Occipital lobe (tissue), 2 donors: Measurements from ENCODE around the gene KDM8. TPM values are rescaled to one million over a fixed set of nuclear protein-coding genes. Genes with fewer than 3 reads are reported as not detected.
A peak's percentile ranks its signal among the peaks of the same experiment; 100 is the strongest.

ENCODE experiments used
- DNase-seq: peaks from one replicate; lab custom pipeline; 2025; lab: John Stamatoyannopoulos, UW
- total RNA-seq: library from RNA; depleted of rRNA; stranded (reverse); fragments of >200 nt; gene quantifications from one replicate; pipeline ENCODE4 v1.2.3, GENCODE V29; 2014

The KDM8 gene
- total RNA-seq, 1 donor from 2014 or later: 1.9 TPM

DNA sequence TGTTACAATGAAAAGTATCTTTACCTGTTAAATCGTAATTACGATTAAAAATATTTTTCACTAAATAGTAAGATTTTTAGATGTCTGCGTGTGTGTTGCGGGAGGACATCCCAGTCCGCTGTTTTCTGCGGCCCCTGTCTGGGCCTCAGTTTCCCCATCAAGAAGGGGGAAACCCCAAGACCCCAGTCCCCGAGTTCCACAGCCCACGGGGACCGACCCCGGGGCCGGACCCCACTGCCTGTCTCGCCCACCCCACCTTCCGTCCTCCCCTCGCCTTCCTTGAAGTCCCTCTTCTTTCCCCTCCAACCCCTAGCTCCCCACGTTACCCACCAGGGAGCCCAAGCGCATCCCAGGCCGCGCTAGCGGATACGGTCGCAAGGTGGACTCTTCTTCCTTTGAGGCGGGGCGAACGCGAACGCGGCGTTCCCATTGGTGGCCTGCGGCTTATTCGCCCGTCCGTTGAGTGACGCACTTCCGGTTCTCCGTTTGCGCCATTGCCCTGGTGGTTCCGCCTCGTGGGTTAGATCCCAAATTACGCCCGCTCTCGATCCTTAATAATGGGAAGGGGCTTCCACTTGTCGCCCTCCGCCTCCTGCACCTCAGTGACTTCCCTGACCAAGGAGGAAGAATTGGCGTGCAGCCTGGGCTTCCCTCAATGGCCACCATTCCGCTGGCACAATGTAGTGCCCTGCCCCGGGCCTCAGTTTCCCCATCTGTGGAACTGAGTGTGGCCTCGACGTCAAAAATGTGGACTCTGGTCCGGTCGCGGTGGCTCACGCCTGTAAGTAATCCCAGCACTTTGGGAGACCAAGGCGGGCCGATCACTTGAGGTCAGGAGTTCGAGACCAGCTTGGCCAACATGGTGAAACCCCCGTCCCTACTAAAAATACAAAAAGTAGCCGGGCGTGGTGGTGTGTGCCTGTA is 65.3 kb downstream of the KDM8 start, which contains the start of gene NSMCE1:
Gene NSMCE1, minus strand, starts transcription at position 397 of the 924 bp plus-strand sequence. CDS start 11,202 bp downstream, outside the sequence.
- DNase-seq: peak; percentile 92

- DNase-seq: no peak
Measured at GRCh38 chr16:27269300-27270150, 66.2 kb downstream of the KDM8 start.

DNA sequence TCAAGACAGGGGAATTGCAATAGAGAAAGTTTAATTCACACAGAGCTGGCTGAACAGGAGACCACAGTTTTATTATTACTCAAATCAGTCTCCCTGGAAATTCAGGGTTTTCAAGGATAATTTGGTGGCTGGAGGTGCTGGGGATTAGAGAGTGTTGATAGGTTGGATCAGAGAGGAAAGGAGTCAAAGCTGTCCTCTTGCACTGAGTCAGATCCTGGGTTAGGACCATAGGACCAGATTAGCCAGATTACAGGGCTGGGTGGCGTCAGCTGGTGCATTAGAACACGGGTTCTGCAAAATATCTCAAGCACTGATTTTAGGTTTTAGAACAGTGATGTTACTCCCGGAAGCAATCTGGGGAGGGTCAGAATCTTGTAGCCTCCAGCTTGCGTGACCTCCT is 67.0 kb downstream of the KDM8 start:
- no peak for DNase-seq

Other genes starting within 250 kb of the KDM8 start
- gene C16orf82, start 136.6 kb upstream of the KDM8 start, total RNA-seq: not detected
- 26.4 TPM for gene NSMCE1, start 65.2 kb downstream of the KDM8 start, total RNA-seq
- gene IL4R, start 110.4 kb downstream of the KDM8 start, total RNA-seq: 1.1 TPM
- not detected for gene IL21R, start 198.6 kb downstream of the KDM8 start, total RNA-seq